HG03097 (cell line): ENCODE data around the gene KATNB1.
"Not testable (repeated sequence)": the region's sequence is repeated elsewhere in the genome, so short reads cannot be mapped to it uniquely, and the experiment has no call there.

Experiments
- ATAC-seq: cut with Tn5 transposase; IDR thresholded peaks from one replicate; pipeline ENCODE4 v1.9.1; 2021; ENCODE audit not compliant: unreplicated experiment, low FRiP score

The KATNB1 gene

GRCh38 chr16:57700781-57701551, 34.6 kb upstream of the KATNB1 start:
- no peak for ATAC-seq

DNA sequence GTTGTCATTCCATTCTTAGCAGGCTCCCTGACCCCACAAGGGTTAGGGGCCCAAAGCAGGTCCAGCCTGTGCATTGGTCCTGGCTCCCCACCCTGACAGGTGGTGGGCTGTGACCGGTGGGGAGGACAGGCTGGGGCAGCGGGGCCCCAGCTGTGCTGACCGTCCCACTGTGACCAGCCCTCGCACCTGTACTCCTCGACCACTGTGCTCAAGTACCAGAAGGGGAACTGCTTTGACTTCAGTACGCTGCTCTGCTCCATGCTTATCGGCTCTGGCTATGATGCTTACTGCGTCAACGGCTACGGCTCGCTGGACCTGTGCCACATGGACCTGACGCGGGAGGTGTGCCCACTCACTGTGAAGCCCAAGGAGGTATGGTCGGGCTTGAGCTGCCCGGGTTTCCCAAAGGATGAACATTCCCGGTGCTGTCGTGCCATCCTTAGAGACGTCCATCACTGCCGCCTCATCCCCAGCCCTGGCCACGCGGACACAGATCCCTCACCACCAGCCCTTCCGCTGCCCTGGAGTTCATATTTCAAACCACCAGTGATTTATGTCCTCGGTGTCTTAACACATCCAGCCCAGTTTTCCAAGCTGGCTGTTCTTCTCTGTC, 33.7 kb upstream of the KATNB1 start:
- no peak for ATAC-seq

DNA sequence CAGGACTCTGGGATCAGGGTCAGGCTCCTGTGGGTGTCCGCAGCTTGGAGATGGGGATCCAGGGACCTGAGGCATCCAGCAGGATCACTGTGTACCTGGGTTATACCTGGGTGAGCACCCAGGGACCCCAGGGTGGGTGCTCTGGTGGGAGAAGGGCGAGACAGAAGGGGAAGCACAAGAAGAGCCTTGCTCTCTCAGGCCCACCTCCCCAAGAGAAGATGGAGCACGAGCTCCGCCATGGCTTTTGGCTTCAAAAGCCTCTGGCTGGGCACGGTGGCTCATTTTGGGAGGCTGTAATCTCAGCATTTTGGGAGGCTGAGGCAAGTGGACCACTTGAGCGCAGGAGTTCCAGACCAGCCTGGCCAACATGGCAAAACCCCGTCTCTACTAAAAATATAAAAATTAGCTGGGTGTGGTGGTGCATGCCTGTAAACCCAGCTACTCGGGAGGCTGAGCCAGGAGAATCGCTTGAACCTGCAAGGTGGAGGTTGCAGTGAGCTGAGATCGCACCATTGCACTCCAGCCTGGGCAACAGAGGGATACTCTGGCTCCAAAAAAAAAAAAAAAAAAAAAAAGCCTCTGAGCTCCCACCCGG, 32.1 kb upstream of the KATNB1 start:
- no peak for ATAC-seq

DNA sequence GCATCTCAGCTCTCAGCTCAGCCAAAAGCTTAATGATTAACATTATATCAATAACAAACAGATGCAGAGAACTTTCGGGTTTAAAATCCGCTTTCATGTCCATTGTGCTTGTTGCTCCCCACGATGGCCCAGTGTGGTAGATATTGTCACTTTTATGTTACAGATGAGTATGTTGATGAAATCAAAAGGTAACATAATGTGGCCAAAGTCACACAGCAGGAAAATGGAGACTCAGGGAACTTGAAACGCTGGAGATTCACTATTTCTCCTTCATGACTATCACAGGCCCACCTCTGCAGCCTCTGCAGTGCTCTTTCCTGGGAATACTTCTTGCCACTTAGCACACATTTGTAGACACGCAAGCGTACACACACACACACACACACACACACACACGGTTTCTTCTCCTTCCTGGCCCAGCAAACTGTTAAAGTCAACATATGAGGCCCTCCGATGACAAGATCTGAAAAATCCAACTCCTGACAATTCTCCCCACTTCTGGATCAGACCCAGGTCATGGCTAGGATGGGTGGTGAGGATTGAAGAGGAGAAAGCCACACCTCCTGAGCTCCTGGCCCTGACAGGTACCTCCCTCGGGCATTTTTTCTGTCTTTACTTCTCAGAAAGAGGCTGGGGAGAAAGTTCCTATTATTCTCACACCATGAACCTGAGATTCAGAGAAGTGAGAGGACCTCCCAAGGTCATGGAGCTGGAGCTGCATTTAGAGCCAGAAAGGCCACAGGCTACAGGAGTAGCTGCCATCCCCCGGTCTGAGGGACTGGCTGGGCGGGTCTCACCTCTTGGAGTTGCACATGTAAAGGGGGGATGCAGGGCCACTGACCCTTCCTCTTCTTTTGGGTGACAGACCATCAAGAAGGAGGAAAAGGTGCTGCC, 31.3 kb upstream of the KATNB1 start:
- no peak for ATAC-seq

- no peak for ATAC-seq
These were observed 30.4 kb upstream of the KATNB1 start for GRCh38 chr16:57704905-57705852.

- no peak for ATAC-seq
These were observed 28.9 kb upstream of the KATNB1 start for GRCh38 chr16:57706717-57707116.

- ATAC-seq: no peak
These were observed 28.2 kb upstream of the KATNB1 start for GRCh38 chr16:57707331-57707730.

DNA sequence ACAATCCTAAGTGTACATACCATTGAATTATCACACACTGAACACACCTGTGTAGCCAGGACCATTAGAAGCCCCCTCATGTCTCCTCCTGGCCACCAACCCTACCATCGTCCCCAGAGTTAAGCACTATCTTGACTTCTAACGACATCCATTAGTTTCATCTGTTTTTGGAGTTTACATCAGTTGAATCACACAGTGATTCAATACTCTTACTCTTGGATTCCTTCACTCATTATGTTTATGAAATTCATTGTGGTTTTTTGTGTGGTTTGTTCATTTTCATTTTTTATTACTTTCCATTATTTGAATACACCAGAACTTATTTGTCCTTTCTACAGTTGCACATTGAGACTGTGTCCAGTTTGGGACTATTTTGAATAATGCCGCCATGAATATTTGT, 27.4 kb upstream of the KATNB1 start:
- no peak for ATAC-seq

DNA sequence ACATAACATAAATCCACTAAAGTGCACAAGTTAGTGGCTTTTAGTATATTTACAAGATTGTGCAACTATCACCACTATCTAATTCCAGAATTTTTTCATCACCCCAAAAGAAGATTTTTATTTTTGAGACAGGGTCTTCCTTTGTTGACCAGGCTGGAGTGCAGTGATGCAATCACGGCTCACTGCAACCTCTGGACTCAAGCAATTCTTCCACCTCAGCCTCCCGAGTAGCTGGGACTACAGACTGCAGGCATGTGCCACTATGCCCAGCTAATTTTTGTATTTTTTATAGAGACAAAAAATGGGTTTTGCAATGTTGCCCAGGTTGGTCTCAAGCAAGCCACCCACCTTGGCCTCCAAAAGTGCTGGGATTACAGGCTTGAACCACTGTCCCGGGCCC, 25.9 kb upstream of the KATNB1 start:
- no peak for ATAC-seq

DNA sequence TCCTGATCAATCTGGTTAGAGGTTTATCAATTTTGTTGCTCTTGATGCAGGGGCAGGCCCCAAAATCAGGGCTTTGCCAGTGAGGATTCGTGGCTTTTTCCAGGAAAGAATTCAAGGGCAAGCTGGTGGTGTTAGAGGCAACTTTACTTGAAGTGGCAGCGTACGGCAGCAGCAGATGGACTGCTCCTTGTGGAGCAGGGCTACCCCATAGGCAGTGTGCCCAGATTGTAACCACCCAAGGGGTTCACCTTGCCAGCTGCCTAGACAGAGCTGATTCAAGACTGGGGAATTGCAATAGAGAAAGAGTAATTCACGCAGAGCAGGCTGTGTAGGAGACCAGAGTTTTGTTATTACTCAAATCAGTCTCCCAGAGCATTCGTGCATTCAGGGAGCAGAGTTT, 24.2 kb upstream of the KATNB1 start:
- no peak for ATAC-seq

- no peak for ATAC-seq
These were observed 23.6 kb upstream of the KATNB1 start for GRCh38 chr16:57711993-57712392.

- not testable (repeated sequence) for ATAC-seq
These were observed 23.0 kb upstream of the KATNB1 start for GRCh38 chr16:57712569-57712968.

DNA sequence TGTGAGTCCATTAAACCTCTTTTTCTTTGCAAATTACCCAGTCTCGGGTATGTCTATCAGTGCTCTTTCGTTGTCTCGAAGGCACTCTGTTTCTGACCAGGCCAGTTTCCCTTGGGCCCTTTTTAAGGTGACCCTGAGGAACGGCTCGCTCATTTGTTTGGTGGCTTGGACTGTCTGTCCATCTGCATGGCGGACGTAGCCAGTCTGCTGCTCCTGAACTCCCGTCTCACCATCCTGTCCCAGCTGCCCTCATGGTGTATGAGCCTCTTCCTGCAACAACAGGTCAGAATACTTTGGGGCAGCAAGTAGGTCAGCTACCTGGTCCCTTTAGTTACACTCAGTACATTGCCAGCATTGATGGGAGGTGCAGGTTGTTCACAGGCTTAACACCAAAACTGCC, 22.0 kb upstream of the KATNB1 start:
- ATAC-seq: no peak

DNA sequence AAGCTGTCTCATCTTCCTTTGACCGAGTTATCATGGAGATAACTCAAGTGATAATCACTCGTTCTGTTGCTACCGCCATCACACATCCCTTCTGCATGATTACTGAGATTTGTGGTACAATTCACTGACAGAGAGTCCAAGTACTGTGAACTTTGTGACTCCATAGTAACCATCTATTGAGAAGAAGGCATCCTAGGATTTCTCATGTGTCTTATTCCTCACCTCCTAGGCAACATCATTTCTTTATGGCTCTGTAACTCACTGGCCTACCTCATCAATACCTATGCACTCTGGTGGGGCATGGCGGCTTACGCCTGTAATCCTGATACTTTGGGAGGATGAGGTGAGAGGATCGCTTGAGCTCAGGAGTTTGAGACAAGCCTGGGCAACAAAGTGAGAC, 21.5 kb upstream of the KATNB1 start:
- no peak for ATAC-seq

- ATAC-seq: no peak
These were observed 15.4 kb upstream of the KATNB1 start for GRCh38 chr16:57720142-57720575.

- no peak for ATAC-seq
These were observed 14.0 kb upstream of the KATNB1 start for GRCh38 chr16:57721356-57722209.

DNA sequence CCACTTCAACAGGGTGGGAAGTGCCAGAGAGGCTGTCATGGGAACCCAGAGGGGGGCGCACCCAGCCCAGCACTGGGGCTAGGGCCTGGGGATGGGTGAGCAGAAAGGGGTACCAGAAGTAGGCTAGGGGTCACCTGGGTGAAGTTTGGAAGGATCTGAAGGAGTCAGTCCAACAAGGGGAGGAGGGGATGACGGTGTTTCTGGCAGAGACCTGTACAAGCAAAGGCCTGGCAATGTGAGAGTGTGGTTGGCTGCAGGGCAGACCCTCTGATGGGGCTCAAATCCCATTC, 13.4 kb upstream of the KATNB1 start:
- ATAC-seq: no peak

DNA sequence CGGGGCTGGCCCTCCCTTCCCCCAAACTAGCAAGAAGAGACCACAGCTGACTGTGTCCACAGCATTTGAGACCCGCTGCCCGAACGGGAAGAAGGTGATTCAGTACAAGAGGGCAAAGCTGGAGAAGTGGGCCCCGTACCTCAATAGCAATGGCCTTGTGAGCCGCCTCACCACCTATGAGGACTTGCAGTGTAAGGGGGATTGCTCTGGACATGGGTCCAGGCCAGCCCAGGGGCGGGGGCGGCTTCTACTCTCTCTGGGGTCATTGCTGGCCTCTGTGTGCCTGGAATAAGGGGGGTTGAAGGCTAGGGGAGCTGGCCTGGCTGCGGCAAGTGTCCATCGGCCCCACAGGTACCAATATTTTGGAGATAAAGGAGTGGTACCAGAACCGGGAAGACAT, 12.9 kb upstream of the KATNB1 start:
- ATAC-seq: no peak

GRCh38 chr16:57723170-57723569, 12.4 kb upstream of the KATNB1 start:
- no peak for ATAC-seq
